Measurements from ENCODE around the gene TMEM238L. TPM values are rescaled to one million over a fixed set of nuclear protein-coding genes. Genes with fewer than 3 reads are reported as not detected.

TMEM238L gene
- total and polyA plus RNA-seq, 2 of the 8 experiments (the other 6 are each of a cell fraction or from before 2014, with no cell fraction given), result not detected

GRCh38 chr17:10755592-10756127, 48.2 kb downstream of the TMEM238L start:
- Histone ChIP-seq H2BK12ac (ENCODE audit: low read depth, low read length) (peak overlapping the region; percentile 90; the same call in 1 of the 2 replicates), H2BK20ac (ENCODE audit: low read length) (no peak overlapping the region; the same call in 1 of the 2 replicates), H3K18ac (ENCODE audit: extremely low read depth, low read length) (peak overlapping the region; percentile 43), H4K8ac (ENCODE audit: extremely low read depth, insufficient read depth, low read length) (0 out of 2 replicates have a peak overlapping the region, but pooled peaks have one; percentile 39), H2BK5ac (ENCODE audit: low read depth, low read length) (peak overlapping the region; percentile 81; the same call in 1 of the 2 replicates), H3K27ac (ENCODE audit: low read depth, low read length) (0 out of 2 replicates have a peak overlapping the region, but pooled peaks have one; percentile 57), H4K5ac (ENCODE audit: insufficient read length, low read depth, low read length) (no peak overlapping the region), H3K27me3 (replicated peaks in 1 of 4; ENCODE audit: control insufficient read depth in 3 of 4, extremely low read depth in 1 of 4, insufficient read depth in 3 of 4, low read length in 3 of 4) (no peaks in the 10 kb centered on the region), H2BK15ac (ENCODE audit: low read length) (peak overlapping the region; percentile 98; the same call in 1 of the 2 replicates), H3K9ac (replicated peaks in 1 of 4; ENCODE audit: extremely low read depth in 1 of 4, low read depth in 3 of 4, low read length in 3 of 4) (peak overlapping the region in 2 of 4 experiments; percentile 4 to 21; a peak in 2 of 7 replicates), H3K14ac (ENCODE audit: insufficient read length) (no peak overlapping the region), H3K4ac (replicated peaks; ENCODE audit: insufficient read length, low read depth, low read length) (no peak overlapping the region), H3K9me3 (ENCODE audit: insufficient read depth in 2 of 2, low read depth in 1 of 2, low read length in 1 of 2) (no peaks in the 10 kb centered on the region), H3K79me2 (ENCODE audit: control insufficient read depth in 1 of 2, insufficient read depth in 2 of 2, low read length in 2 of 2) (no peaks in the 10 kb centered on the region), H2AK5ac (ENCODE audit: low read depth, low read length) (peak overlapping the region; percentile 28; the same call in 1 of the 2 replicates), H4K91ac (replicated peaks; ENCODE audit: insufficient read length, low read length) (peak overlapping the region; percentile 1), H3K23ac (ENCODE audit: insufficient read length) (no peak overlapping the region), H3K79me1 (ENCODE audit: low read depth, low read length) (no peaks in the 10 kb centered on the region), H3K56ac (replicated peaks; ENCODE audit: insufficient read length, low read depth, low read length) (no peak overlapping the region), H2BK120ac (replicated peaks; ENCODE audit: low read depth, low read length) (no peak overlapping the region), H3K36me3 (ENCODE audit: control insufficient read depth in 2 of 4, insufficient read depth in 4 of 4, low read length in 3 of 4) (no peaks in the 10 kb centered on the region), H3K4me2 (ENCODE audit: insufficient read depth in 1 of 2, low read depth in 2 of 2, low read length in 2 of 2) (peak overlapping the region; percentile 71 to 99), H4K20me1 (replicated peaks in 1 of 2; ENCODE audit: control insufficient read depth in 1 of 2, insufficient read depth in 2 of 2, low read length in 2 of 2) (no peaks in the 10 kb centered on the region), H3K4me1 (replicated peaks in 1 of 4; ENCODE audit: control insufficient read depth in 3 of 4, insufficient read depth in 4 of 4, low read length in 3 of 4) (peaks cover 9 to 20% (median 14%) of the 10 kb centered on the region in 4 experiments), H3K23me2 (ENCODE audit: low read depth, low read length) (peaks cover 4% of the 10 kb centered on the region; the same call in 1 of the 2 replicates), H3K4me3 (ENCODE audit: extremely low read depth in 1 of 4, insufficient read depth in 2 of 4, low read depth in 3 of 4, low read length in 4 of 4) (peak overlapping the region in 2 of 4 experiments; percentile 56 to 57; a peak in 3 of 8 replicates), H2AFZ (ENCODE audit: low read length) (no peak overlapping the region)
- WGBS, 2 experiments (ENCODE audit: extremely low coverage in 1 of 2, insufficient coverage in 1 of 2, insufficient read length in 1 of 2, insufficient replicate concordance in 2 of 2, low coverage in 1 of 2, low lambda C conversion rate in 2 of 2, missing lambda C conversion rate in 1 of 2), result 36% methylated on average over 3 of the region's 3 CpGs; no CpG with 5 or more reads in 1 of the 2 experiments
- ChIA-PET POLR2A (ENCODE audit: partially characterized antibody) (interaction anchor here (0.6 to 1.3 kb wide), 4 partner anchors 9 to 67 kb away, joined by 3 to 6 read pairs (median 4); no protein-coding TSS in a partner anchor), CTCF (ENCODE audit: partially characterized antibody) (interaction anchor here (0.7 to 4.8 kb wide), 7 partner anchors 13 to 138 kb away, joined by 3 to 40 read pairs (median 5); no protein-coding TSS in a partner anchor)
- FAIRE-seq (no peak), DNase-seq (ENCODE audit: low read depth in 1 of 2, low spot score in 2 of 2) (no peak)
- TF ChIP-seq CBX8 (IDR thresholded peaks at IDR 0.05; ENCODE audit: borderline replicate concordance, low read depth, low read length), result no peak
- TF ChIP-seq JUND (IDR thresholded peaks at IDR 0.05; ENCODE audit: low read length), result no peak
- no peak for TF ChIP-seq SP4 (IDR thresholded peaks at IDR 0.05; ENCODE audit: low read length)
- no peak for TF ChIP-seq CREB1 (IDR thresholded peaks at IDR 0.05)
- no peak for TF ChIP-seq CTBP2 (IDR thresholded peaks at IDR 0.05; ENCODE audit: borderline replicate concordance, insufficient read depth, insufficient read length, low read length)
- TF ChIP-seq SAP30 (IDR thresholded peaks at IDR 0.05; ENCODE audit: insufficient read depth, insufficient replicate concordance, low read length), result no peak
- TF ChIP-seq CBX5 (IDR thresholded peaks at IDR 0.05; ENCODE audit: low read depth, low read length), result no peak
- TF ChIP-seq CHD1 (IDR thresholded peaks at IDR 0.05; ENCODE audit: low read depth, low read length), result no peak
- no peak for TF ChIP-seq NRF1 (IDR thresholded peaks at IDR 0.05; ENCODE audit: low read depth, low read length)
- no peak for TF ChIP-seq ZNF274 (IDR thresholded peaks at IDR 0.05; ENCODE audit: borderline replicate concordance, extremely low read depth, low read length)
